PC-3 (cell line): ENCODE results near the gene ANKS4B.

Experiments
- CTCF ChIP-seq: fragments of 300-600 bp; sonication (generic); conservative IDR thresholded peaks from 2 replicates; pipeline ENCODE4 v1.5.1; 2017; ENCODE audit warnings: antibody characterized with exemption, low read depth, mild to moderate bottlenecking, low read length
- EZH2phosphoT487 ChIP-seq: fragments of 300-600 bp; sonication (generic); IDR thresholded peaks from 2 replicates; pipeline ENCODE4 v1.6.1; 2018; ENCODE audit warnings: mild to moderate bottlenecking, antibody characterized with exemption, low read length, borderline replicate concordance

- TF ChIP-seq CTCF (no peak), EZH2phosphoT487 (no peak)
These were observed 11.2 kb downstream of the ANKS4B start for GRCh38 chr16:21244518-21245215.
